CD4-positive, CD25-positive, alpha-beta regulatory T cell (primary cell): ENCODE measurements around the gene ACTL7B. TPM values are rescaled to one million over a fixed set of nuclear protein-coding genes. Genes with fewer than 3 reads are reported as not detected.

Experiments
- ATAC-seq, 2 donors: fragments of 150-1000 bp; cut with Tn5 transposase; one replicate each; pipeline ENCODE4 v1.10.0; 2021; ENCODE audit warnings: low read depth in 2 of 2, moderate number of reproducible peaks in 2 of 2, moderate library complexity in 1 of 2
- DNase-seq, 3 donors: peaks; one replicate each; pipeline versions ENCODE4 v3.0.0 to v3.0.0-alpha.2; 2012 to 2022; ENCODE audit warnings: mixed read lengths in 1 of 3
- H3K27ac ChIP-seq: one replicate; pipeline ENCODE4 v1.7.0; 2013; ENCODE audit warnings: mild to moderate bottlenecking, low read length; ENCODE audit not compliant: insufficient read depth, poor library complexity, severe bottlenecking
- H3K27me3 ChIP-seq: one replicate; pipeline ENCODE4 v1.7.0; 2013; ENCODE audit warnings: low read length; ENCODE audit not compliant: control insufficient read depth, insufficient read depth
- H3K36me3 ChIP-seq: one replicate; pipeline ENCODE4 v1.7.0; 2013; ENCODE audit warnings: mild to moderate bottlenecking, low read length, moderate library complexity; ENCODE audit not compliant: control insufficient read depth, insufficient read depth
- H3K4me1 ChIP-seq: 2 replicates; pipeline ENCODE4 v1.7.0; 2013; ENCODE audit warnings: mild to moderate bottlenecking, low read length; ENCODE audit not compliant: insufficient read depth, control insufficient read depth, poor library complexity, severe bottlenecking
- H3K4me3 ChIP-seq: one replicate; pipeline ENCODE4 v1.7.0; 2013; ENCODE audit warnings: low read depth, mild to moderate bottlenecking, low read length, moderate library complexity
- H3K9me3 ChIP-seq, 2 experiments: 1 replicate in 1 of 2; 2 replicates in 1 of 2; pipeline ENCODE4 v1.7.0; 2013; ENCODE audit warnings: low read length in 2 of 2, mild to moderate bottlenecking in 1 of 2, moderate library complexity in 1 of 2; ENCODE audit not compliant: control insufficient read depth in 2 of 2
- H3K27ac Mint-ChIP-seq, 3 donors: one replicate each; pipeline ENCODE4 v1.8.0; 2020 to 2022; ENCODE audit warnings: mild to moderate bottlenecking in 3 of 3, mixed read lengths in 3 of 3, moderate library complexity in 2 of 3
- H3K27me3 Mint-ChIP-seq: one replicate; pipeline ENCODE4 v1.8.0; 2022; ENCODE audit warnings: mild to moderate bottlenecking, mixed read lengths
- H3K36me3 Mint-ChIP-seq: one replicate; pipeline ENCODE4 v1.8.0; 2020; ENCODE audit warnings: mixed read lengths
- H3K4me1 Mint-ChIP-seq, 4 donors: one replicate each; pipeline ENCODE4 v1.8.0; 2020 to 2022; ENCODE audit warnings: mixed read lengths in 4 of 4, mild to moderate bottlenecking in 1 of 4
- H3K4me3 Mint-ChIP-seq, 4 donors: one replicate each; pipeline ENCODE4 v1.8.0; 2020 to 2022; ENCODE audit warnings: mild to moderate bottlenecking in 4 of 4, mixed read lengths in 4 of 4, moderate library complexity in 3 of 4
- H3K9me3 Mint-ChIP-seq, 7 donors: one replicate each; pipeline ENCODE4 v1.8.0; 2020 to 2022; ENCODE audit warnings: mixed read lengths in 7 of 7, mild to moderate bottlenecking in 3 of 7, moderate library complexity in 2 of 7
- polyA plus RNA-seq, 4 donors: library from polyadenylated mRNA; unstranded; fragments of 300-500 nt; fragmentation: Illumina TruSeq; gene quantifications; one replicate each; pipeline ENCODE4 v1.2.3, GENCODE V29; 2021
- total RNA-seq: library from RNA; stranded (reverse); gene quantifications from one replicate; pipeline ENCODE4 v1.2.3, GENCODE V29; 2022

Gene ACTL7B
- total and polyA plus RNA-seq, 5 donors from 2014 or later = 0.27 TPM; not detected in 4

DNA sequence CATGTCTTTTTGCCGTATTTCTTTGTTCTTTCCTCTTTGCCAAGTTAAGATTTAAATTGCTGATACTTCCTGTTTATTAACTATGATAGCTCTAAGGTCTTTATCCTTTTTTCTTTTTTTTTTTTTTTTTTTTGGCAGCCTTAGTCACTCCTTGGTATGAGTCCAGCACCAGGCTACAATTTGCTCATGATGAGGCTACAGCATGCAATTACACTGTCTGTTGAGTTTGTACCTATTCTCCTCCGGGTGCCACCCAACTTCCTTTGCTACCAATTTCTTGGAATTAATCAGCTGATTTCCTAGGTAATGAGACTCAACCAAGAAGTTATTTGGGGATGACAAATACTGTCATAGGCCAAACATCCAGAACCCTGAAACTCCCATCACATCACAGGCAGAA, 25.5 kb downstream of the ACTL7B start:
- Histone ChIP-seq H3K36me3 (no peaks in the 10 kb centered on the region), H3K9me3 (no peaks in the 10 kb centered on the region), H3K27ac (no peak overlapping the region), H3K4me3 (no peak overlapping the region), H3K27me3 (peaks cover 3% of the 10 kb centered on the region), H3K4me1 (no peaks in the 10 kb centered on the region)
- H3K27ac Mint-ChIP-seq = no peak overlapping the region
- peaks cover 21% of the 10 kb centered on the region for H3K27me3 Mint-ChIP-seq
- DNase-seq = no peak
- H3K9me3 Mint-ChIP-seq = peaks cover 0 to 3% (median 0%) of the 10 kb centered on the region in 7 donors
- no peaks in the 10 kb centered on the region for H3K36me3 Mint-ChIP-seq
- no peaks in the 10 kb centered on the region for H3K4me1 Mint-ChIP-seq
- ATAC-seq = no peak
- no peak overlapping the region for H3K4me3 Mint-ChIP-seq

GRCh38 chr9:108823829-108824228, 32.0 kb downstream of the ACTL7B start:
- no peak overlapping the region for H3K4me3 ChIP-seq
- H3K36me3 ChIP-seq = no peaks in the 10 kb centered on the region
- H3K9me3 ChIP-seq = peaks cover 0 to 6% of the 10 kb centered on the region in 2 experiments
- Mint-ChIP-seq H3K4me1 (no peaks in the 10 kb centered on the region), H3K27me3 (peaks cover 24% of the 10 kb centered on the region), H3K9me3 (peaks cover 3 to 16% (median 11%) of the 10 kb centered on the region in 7 donors), H3K36me3 (no peaks in the 10 kb centered on the region), H3K4me3 (no peak overlapping the region), H3K27ac (no peak overlapping the region)
- no peaks in the 10 kb centered on the region for H3K4me1 ChIP-seq
- DNase-seq (no peak), ATAC-seq (no peak)
- H3K27ac ChIP-seq = no peak overlapping the region
- no peaks in the 10 kb centered on the region for H3K27me3 ChIP-seq

- Mint-ChIP-seq H3K27ac (no peak overlapping the region), H3K27me3 (peaks cover 41% of the 10 kb centered on the region), H3K4me3 (no peak overlapping the region), H3K36me3 (no peaks in the 10 kb centered on the region), H3K9me3 (peaks cover 0 to 4% (median 0%) of the 10 kb centered on the region in 7 donors), H3K4me1 (no peaks in the 10 kb centered on the region)
- no peak overlapping the region for H3K27ac ChIP-seq
- peaks cover 4% of the 10 kb centered on the region for H3K27me3 ChIP-seq
- DNase-seq (no peak), ATAC-seq (no peak)
- H3K4me3 ChIP-seq = no peak overlapping the region
- no peaks in the 10 kb centered on the region for H3K36me3 ChIP-seq
- H3K9me3 ChIP-seq = no peaks in the 10 kb centered on the region
- no peaks in the 10 kb centered on the region for H3K4me1 ChIP-seq
These were observed 39.7 kb downstream of the ACTL7B start for GRCh38 chr9:108816037-108816436.

DNA sequence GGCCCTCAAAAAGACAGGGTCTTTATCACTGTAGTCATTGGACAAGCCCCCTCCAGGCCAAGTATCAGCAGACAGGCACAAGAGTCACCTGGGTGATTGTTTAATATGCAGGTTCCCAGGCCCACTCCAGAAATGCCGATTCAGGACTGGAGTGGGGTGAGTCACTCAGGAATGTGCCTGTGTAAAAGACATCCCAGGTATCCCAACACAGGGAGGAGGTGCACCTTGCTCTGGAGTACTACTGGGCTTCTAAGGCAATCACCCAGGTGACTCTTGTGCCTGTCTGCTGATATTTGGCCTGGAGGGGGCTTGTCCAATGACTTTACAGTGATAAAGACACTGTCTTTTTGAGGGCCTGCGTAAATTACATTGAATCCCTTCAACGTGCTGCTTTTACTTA, 40.6 kb downstream of the ACTL7B start:
- no peak overlapping the region for H3K27ac ChIP-seq
- ATAC-seq (no peak), DNase-seq (no peak)
- Mint-ChIP-seq H3K27ac (no peak overlapping the region), H3K27me3 (peaks cover 34% of the 10 kb centered on the region), H3K9me3 (peaks cover 0 to 2% (median 0%) of the 10 kb centered on the region in 7 donors), H3K4me3 (no peak overlapping the region), H3K4me1 (no peaks in the 10 kb centered on the region), H3K36me3 (no peaks in the 10 kb centered on the region)
- H3K36me3 ChIP-seq = no peaks in the 10 kb centered on the region
- no peak overlapping the region for H3K4me3 ChIP-seq
- H3K9me3 ChIP-seq = no peaks in the 10 kb centered on the region
- peaks cover 6% of the 10 kb centered on the region for H3K27me3 ChIP-seq
- H3K4me1 ChIP-seq = no peaks in the 10 kb centered on the region

DNA sequence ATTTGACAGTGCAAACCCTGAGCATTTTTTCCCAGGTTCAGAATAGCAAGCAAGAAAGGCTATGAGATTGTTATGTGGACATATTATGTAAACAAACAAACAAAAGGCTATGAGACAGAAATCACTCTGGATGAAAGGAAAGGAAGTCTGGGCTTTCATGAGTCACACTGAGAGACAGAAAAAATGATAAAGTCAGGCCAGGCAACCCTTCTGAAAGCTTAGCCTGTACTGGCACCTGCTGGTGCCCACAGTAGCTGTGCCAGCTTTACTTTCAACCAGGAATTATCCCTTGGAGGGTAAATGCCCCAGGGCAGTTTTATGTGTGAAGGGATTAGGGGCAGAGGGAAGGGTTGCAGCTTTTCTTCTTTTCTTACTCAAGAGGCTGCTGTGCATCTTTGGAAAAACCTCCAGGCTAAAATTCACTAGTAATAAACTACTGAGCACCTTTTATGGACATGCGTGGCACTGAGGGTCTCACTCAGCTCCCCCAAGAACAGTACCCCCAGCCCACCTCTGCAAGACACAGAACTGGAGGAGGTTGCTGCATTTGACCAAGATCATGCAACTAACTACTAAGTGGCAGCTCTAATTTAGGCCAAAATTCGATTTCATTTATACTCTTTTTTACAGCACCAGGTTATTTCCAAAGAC, 41.7 kb downstream of the ACTL7B start:
- no peaks in the 10 kb centered on the region for H3K9me3 ChIP-seq
- H3K27me3 ChIP-seq = peaks cover 6% of the 10 kb centered on the region
- no peak overlapping the region for H3K27ac Mint-ChIP-seq
- no peaks in the 10 kb centered on the region for H3K36me3 Mint-ChIP-seq
- H3K4me3 Mint-ChIP-seq = no peak overlapping the region
- ATAC-seq (no peak), DNase-seq (no peak)
- no peak overlapping the region for H3K27ac ChIP-seq
- H3K36me3 ChIP-seq = no peaks in the 10 kb centered on the region
- no peak overlapping the region for H3K4me3 ChIP-seq
- no peaks in the 10 kb centered on the region for H3K4me1 ChIP-seq
- H3K9me3 Mint-ChIP-seq = peaks cover 0 to 2% (median 0%) of the 10 kb centered on the region in 7 donors
- H3K27me3 Mint-ChIP-seq = peaks cover 34% of the 10 kb centered on the region
- H3K4me1 Mint-ChIP-seq = no peaks in the 10 kb centered on the region

DNA sequence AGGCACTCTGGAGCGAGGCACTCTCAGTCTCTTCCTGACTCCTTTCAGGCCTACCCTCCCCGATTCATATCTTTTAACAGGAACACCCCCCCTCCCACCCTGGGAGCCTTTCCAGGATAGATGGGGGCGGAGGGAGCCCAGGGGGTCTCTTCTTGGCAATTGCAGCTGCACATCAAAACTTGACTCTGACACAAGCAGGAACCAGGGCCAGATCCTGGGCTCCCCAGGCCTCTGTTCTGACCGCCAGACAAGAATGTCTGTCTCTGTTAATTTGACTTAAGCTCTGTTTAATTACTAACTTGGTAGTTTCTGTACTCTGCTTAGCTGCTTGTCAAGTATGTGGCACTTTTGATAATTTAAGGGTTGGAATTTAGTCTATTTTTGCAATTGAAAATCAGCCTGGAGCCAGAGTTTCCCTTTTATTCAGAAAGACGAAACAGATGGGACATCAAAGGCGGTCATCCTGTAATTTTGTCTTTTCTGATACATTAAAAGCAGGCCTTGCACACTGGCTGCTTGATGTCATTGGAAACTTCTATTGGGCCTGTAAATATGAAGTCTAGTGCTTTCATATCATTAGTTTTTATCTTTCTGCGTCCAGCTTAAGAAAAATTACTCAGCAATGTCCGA, 43.3 kb downstream of the ACTL7B start:
- Histone ChIP-seq H3K4me3 (no peak overlapping the region), H3K4me1 (no peaks in the 10 kb centered on the region), H3K27ac (no peak overlapping the region), H3K9me3 (no peaks in the 10 kb centered on the region), H3K27me3 (peaks cover 6% of the 10 kb centered on the region), H3K36me3 (no peaks in the 10 kb centered on the region)
- no peaks in the 10 kb centered on the region for H3K36me3 Mint-ChIP-seq
- DNase-seq = no peak
- H3K4me1 Mint-ChIP-seq = no peaks in the 10 kb centered on the region
- H3K4me3 Mint-ChIP-seq = no peak overlapping the region
- no peak overlapping the region for H3K27ac Mint-ChIP-seq
- peaks cover 0 to 1% (median 0%) of the 10 kb centered on the region in 7 donors for H3K9me3 Mint-ChIP-seq
- ATAC-seq = no peak
- H3K27me3 Mint-ChIP-seq = peaks cover 34% of the 10 kb centered on the region

- Histone ChIP-seq H3K4me3 (no peak overlapping the region), H3K27me3 (peaks cover 6% of the 10 kb centered on the region), H3K9me3 (no peaks in the 10 kb centered on the region), H3K36me3 (no peaks in the 10 kb centered on the region), H3K4me1 (no peaks in the 10 kb centered on the region), H3K27ac (no peak overlapping the region)
- H3K27ac Mint-ChIP-seq = no peak overlapping the region
- no peak overlapping the region for H3K4me3 Mint-ChIP-seq
- DNase-seq = no peak
- H3K27me3 Mint-ChIP-seq = peaks cover 34% of the 10 kb centered on the region
- no peaks in the 10 kb centered on the region for H3K36me3 Mint-ChIP-seq
- no peak for ATAC-seq
- H3K9me3 Mint-ChIP-seq = peaks cover 0 to 4% (median 0%) of the 10 kb centered on the region in 7 donors
- no peaks in the 10 kb centered on the region for H3K4me1 Mint-ChIP-seq
These were observed 43.8 kb downstream of the ACTL7B start for GRCh38 chr9:108811944-108812343.

DNA sequence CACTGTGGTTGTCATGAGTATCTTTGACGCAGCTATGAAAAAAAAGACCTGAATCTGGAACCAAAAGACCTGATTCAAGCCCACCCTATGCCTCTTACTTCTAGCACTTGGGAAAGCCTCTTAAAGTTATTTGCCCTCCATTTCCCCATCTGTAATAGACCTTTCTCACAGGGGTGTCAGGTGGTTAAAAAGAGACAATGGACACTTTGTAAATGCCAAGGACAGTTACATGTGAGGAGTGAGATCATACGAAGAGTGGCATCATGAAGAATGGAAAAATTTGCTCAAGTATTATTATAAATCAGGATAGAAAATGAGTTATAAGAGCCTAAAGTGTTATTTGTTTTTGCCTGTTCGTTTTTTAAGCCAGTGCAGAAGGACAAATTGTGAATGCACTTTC, 46.5 kb downstream of the ACTL7B start:
- H3K4me3 Mint-ChIP-seq = no peak overlapping the region
- Histone ChIP-seq H3K27me3 (peaks cover 6% of the 10 kb centered on the region), H3K9me3 (no peaks in the 10 kb centered on the region), H3K4me3 (no peak overlapping the region), H3K4me1 (no peaks in the 10 kb centered on the region), H3K27ac (no peak overlapping the region), H3K36me3 (no peaks in the 10 kb centered on the region)
- DNase-seq (no peak), ATAC-seq (no peak)
- H3K27ac Mint-ChIP-seq = peak overlapping the region in 1 of 3 donors; percentile 10
- no peaks in the 10 kb centered on the region for H3K4me1 Mint-ChIP-seq
- peaks cover 20% of the 10 kb centered on the region for H3K27me3 Mint-ChIP-seq
- peaks cover 0 to 4% (median 0%) of the 10 kb centered on the region in 7 donors for H3K9me3 Mint-ChIP-seq
- no peaks in the 10 kb centered on the region for H3K36me3 Mint-ChIP-seq
